ENCODE results near the gene SCUBE3.

SCUBE3 gene

DNA sequence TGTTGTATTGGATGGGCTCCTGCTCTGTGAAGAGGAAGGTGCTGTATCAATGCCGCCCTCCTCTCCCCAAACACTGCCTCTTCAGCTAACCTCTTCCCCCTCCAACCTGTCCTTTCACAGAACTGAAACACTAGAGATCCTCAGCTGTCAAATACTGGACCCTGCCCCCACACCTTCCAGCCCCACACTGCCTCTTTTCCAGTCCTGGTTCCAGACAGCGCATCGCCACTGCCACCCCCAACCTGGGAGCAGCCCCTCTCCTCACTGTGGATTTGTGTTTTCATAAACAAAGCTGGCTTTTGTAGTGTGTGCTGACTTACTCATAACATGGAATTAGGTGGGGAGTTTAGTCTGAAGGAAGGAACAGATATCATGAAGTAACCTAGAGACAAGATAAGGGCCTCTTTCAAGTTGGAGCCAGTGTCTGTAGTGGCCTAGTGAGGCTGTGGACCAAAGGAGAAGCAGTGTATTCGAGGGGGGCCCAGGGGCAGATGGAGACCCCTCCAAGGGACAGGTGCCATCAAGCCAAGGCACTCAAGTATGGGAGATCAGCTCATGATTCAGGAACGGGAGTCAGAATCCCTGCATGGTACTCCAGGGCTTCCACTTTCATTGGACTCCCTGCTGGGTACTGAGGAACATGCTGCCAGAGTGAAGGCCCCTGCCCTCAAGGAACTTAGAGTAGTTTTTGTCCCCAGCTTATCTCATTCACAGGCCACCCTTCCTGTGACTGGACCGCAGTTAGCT lies 2.1 kb downstream of the SCUBE3 start:
- no peaks in the 10 kb centered on the region for H3F3A ChIP-seq (ENCODE audit: low read depth)
- H3K9me2 ChIP-seq (replicated peaks; ENCODE audit: low read depth, low read length), result no peaks in the 10 kb centered on the region
- H3K4me2 ChIP-seq (ENCODE audit: low read depth, low read length, poor library complexity, severe bottlenecking), result no peak overlapping the region
- TF ChIP-seq CTCF (conservative IDR thresholded peaks at IDR 0.05; ENCODE audit: low read length), result no peak
- no peak for TF ChIP-seq EZH2phosphoT487 (IDR thresholded peaks at IDR 0.05; ENCODE audit: borderline replicate concordance)
- H3K27me3 ChIP-seq (ENCODE audit: insufficient read depth, low read length, poor library complexity, severe bottlenecking), result no peaks in the 10 kb centered on the region
- H3K4me3 ChIP-seq (ENCODE audit: low read length, poor library complexity, severe bottlenecking), result no peak overlapping the region
- no peaks in the 10 kb centered on the region for H3K4me1 ChIP-seq (ENCODE audit: insufficient read depth, low read length, poor library complexity, severe bottlenecking)
- no peaks in the 10 kb centered on the region for H3K79me2 ChIP-seq (ENCODE audit: insufficient read depth, low read length)
- no peak overlapping the region for H2AFZ ChIP-seq (ENCODE audit: low read length)
- H4K20me1 ChIP-seq (ENCODE audit: insufficient read depth, low read length, poor library complexity, severe bottlenecking), result no peaks in the 10 kb centered on the region
- H3K9ac ChIP-seq (ENCODE audit: low read depth, low read length, poor library complexity, severe bottlenecking), result no peak overlapping the region
- no peaks in the 10 kb centered on the region for H3K9me3 ChIP-seq (ENCODE audit: insufficient read depth, low read depth, low read length)
- no peaks in the 10 kb centered on the region for H3K36me3 ChIP-seq (ENCODE audit: insufficient read depth, low read length)

GRCh38 chr6:35216412-35216732 lies 2.6 kb downstream of the SCUBE3 start:
- no peak overlapping the region for H3K4me2 ChIP-seq (ENCODE audit: low read depth, low read length, poor library complexity, severe bottlenecking)
- H3K4me1 ChIP-seq (ENCODE audit: insufficient read depth, low read length, poor library complexity, severe bottlenecking), result no peaks in the 10 kb centered on the region
- no peak overlapping the region for H3K9ac ChIP-seq (ENCODE audit: low read depth, low read length, poor library complexity, severe bottlenecking)
- H3K36me3 ChIP-seq (ENCODE audit: insufficient read depth, low read length), result no peaks in the 10 kb centered on the region
- H3K27me3 ChIP-seq (ENCODE audit: insufficient read depth, low read length, poor library complexity, severe bottlenecking), result no peaks in the 10 kb centered on the region
- H2AFZ ChIP-seq (ENCODE audit: low read length), result no peak overlapping the region
- no peaks in the 10 kb centered on the region for H3K79me2 ChIP-seq (ENCODE audit: insufficient read depth, low read length)
- TF ChIP-seq EZH2phosphoT487 (IDR thresholded peaks at IDR 0.05; ENCODE audit: borderline replicate concordance), result no peak
- no peak for TF ChIP-seq CTCF (conservative IDR thresholded peaks at IDR 0.05; ENCODE audit: low read length)
- H3K9me2 ChIP-seq (replicated peaks; ENCODE audit: low read depth, low read length), result no peaks in the 10 kb centered on the region
- H3K4me3 ChIP-seq (ENCODE audit: low read length, poor library complexity, severe bottlenecking), result no peak overlapping the region
- no peaks in the 10 kb centered on the region for H4K20me1 ChIP-seq (ENCODE audit: insufficient read depth, low read length, poor library complexity, severe bottlenecking)
- no peaks in the 10 kb centered on the region for H3F3A ChIP-seq (ENCODE audit: low read depth)
- H3K9me3 ChIP-seq (ENCODE audit: insufficient read depth, low read depth, low read length), result no peaks in the 10 kb centered on the region

- no peaks in the 10 kb centered on the region for H3K9me2 ChIP-seq (replicated peaks; ENCODE audit: low read depth, low read length)
- no peaks in the 10 kb centered on the region for H3K4me1 ChIP-seq (ENCODE audit: insufficient read depth, low read length, poor library complexity, severe bottlenecking)
- H3K9ac ChIP-seq (ENCODE audit: low read depth, low read length, poor library complexity, severe bottlenecking), result no peak overlapping the region
- TF ChIP-seq CTCF (conservative IDR thresholded peaks at IDR 0.05; ENCODE audit: low read length) (no peak), EZH2phosphoT487 (IDR thresholded peaks at IDR 0.05; ENCODE audit: borderline replicate concordance) (no peak)
- H3K79me2 ChIP-seq (ENCODE audit: insufficient read depth, low read length), result no peaks in the 10 kb centered on the region
- H3K27me3 ChIP-seq (ENCODE audit: insufficient read depth, low read length, poor library complexity, severe bottlenecking), result no peaks in the 10 kb centered on the region
- H3F3A ChIP-seq (ENCODE audit: low read depth), result no peaks in the 10 kb centered on the region
- H2AFZ ChIP-seq (ENCODE audit: low read length), result no peak overlapping the region
- H3K36me3 ChIP-seq (ENCODE audit: insufficient read depth, low read length), result no peaks in the 10 kb centered on the region
- no peaks in the 10 kb centered on the region for H4K20me1 ChIP-seq (ENCODE audit: insufficient read depth, low read length, poor library complexity, severe bottlenecking)
- no peaks in the 10 kb centered on the region for H3K9me3 ChIP-seq (ENCODE audit: insufficient read depth, low read depth, low read length)
- H3K4me2 ChIP-seq (ENCODE audit: low read depth, low read length, poor library complexity, severe bottlenecking), result no peak overlapping the region
- H3K4me3 ChIP-seq (ENCODE audit: low read length, poor library complexity, severe bottlenecking), result no peak overlapping the region
Observed at GRCh38 chr6:35216851-35217811, 3.4 kb downstream of the SCUBE3 start.
